Measurements from ENCODE around the gene OPCML.

The OPCML gene

GRCh38 chr11:133251841-133252240 is 280.5 kb downstream of the OPCML start:
- Histone ChIP-seq H3K9me2 (replicated peaks; ENCODE audit: control insufficient read depth, low read length) (no peaks in the 10 kb centered on the region), H3K79me2 (ENCODE audit: control insufficient read depth, low read length) (no peaks in the 10 kb centered on the region), H3K4me3 (ENCODE audit: low read length) (no peak overlapping the region), H3K9me3 (ENCODE audit: control insufficient read depth, insufficient read depth, low read length) (no peaks in the 10 kb centered on the region), H3K36me3 (ENCODE audit: control insufficient read depth, low read length) (no peaks in the 10 kb centered on the region), H4K20me1 (ENCODE audit: control insufficient read depth, insufficient read depth, low read depth, low read length) (no peaks in the 10 kb centered on the region), H3F3A (ENCODE audit: control insufficient read depth, insufficient read depth) (no peaks in the 10 kb centered on the region), H3K4me2 (ENCODE audit: low read length) (no peak overlapping the region), H3K27me3 (ENCODE audit: control insufficient read depth, low read length) (no peaks in the 10 kb centered on the region), H3K27ac (ENCODE audit: low read depth, low read length) (no peak overlapping the region), H3K4me1 (ENCODE audit: control insufficient read depth, low read length) (no peaks in the 10 kb centered on the region)
- TF ChIP-seq CTCF (IDR thresholded peaks at IDR 0.05; ENCODE audit: low read depth, low read length, poor library complexity, severe bottlenecking) = no peak

DNA sequence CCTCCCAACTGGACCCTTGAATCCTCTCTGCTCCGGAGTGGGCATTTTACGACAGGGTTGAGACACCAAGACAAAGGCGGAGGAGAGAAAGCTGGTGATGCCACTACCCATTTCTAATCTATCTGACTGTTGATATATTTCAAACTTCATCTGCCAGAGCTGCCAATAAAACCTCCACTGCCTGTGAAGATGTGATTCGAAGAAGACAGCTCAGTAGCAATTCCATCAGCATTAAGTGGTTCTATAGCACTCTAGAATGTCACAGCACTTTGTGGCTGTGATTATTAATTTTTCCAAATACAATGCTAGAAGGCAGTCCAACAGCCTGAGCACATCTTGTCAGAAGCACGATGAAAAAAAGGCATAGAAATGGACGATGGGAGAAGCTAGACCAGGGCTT is 282.8 kb downstream of the OPCML start:
- H3F3A ChIP-seq (ENCODE audit: control insufficient read depth, insufficient read depth) = no peaks in the 10 kb centered on the region
- TF ChIP-seq CTCF (IDR thresholded peaks at IDR 0.05; ENCODE audit: low read depth, low read length, poor library complexity, severe bottlenecking) (no peak), EZH2phosphoT487 (IDR thresholded peaks at IDR 0.05; ENCODE audit: borderline replicate concordance, low read length) (no peak)
- H3K27me3 ChIP-seq (ENCODE audit: control insufficient read depth, low read length) = no peaks in the 10 kb centered on the region

GRCh38 chr11:133249065-133249464 is 283.2 kb downstream of the OPCML start:
- Histone ChIP-seq H3K79me2 (ENCODE audit: control insufficient read depth, low read length) (no peaks in the 10 kb centered on the region), H3K4me3 (ENCODE audit: low read length) (no peak overlapping the region), H3K27me3 (ENCODE audit: control insufficient read depth, low read length) (no peaks in the 10 kb centered on the region), H4K20me1 (ENCODE audit: control insufficient read depth, insufficient read depth, low read depth, low read length) (no peaks in the 10 kb centered on the region), H3K9me2 (replicated peaks; ENCODE audit: control insufficient read depth, low read length) (no peaks in the 10 kb centered on the region), H3K4me1 (ENCODE audit: control insufficient read depth, low read length) (no peaks in the 10 kb centered on the region), H3K9me3 (ENCODE audit: control insufficient read depth, insufficient read depth, low read length) (no peaks in the 10 kb centered on the region; the same call in 1 of the 2 replicates), H3F3A (ENCODE audit: control insufficient read depth, insufficient read depth) (no peaks in the 10 kb centered on the region), H3K4me2 (ENCODE audit: low read length) (no peak overlapping the region), H3K36me3 (ENCODE audit: control insufficient read depth, low read length) (no peaks in the 10 kb centered on the region), H3K27ac (ENCODE audit: low read depth, low read length) (no peak overlapping the region)
- TF ChIP-seq CTCF (IDR thresholded peaks at IDR 0.05; ENCODE audit: low read depth, low read length, poor library complexity, severe bottlenecking) (no peak), EZH2phosphoT487 (IDR thresholded peaks at IDR 0.05; ENCODE audit: borderline replicate concordance, low read length) (no peak)

More for the DNA sequence above, 282.8 kb downstream of the OPCML start:
- H3K36me3 ChIP-seq (ENCODE audit: control insufficient read depth, low read length) = no peaks in the 10 kb centered on the region
- H3K9me3 ChIP-seq (ENCODE audit: control insufficient read depth, insufficient read depth, low read length) = no peaks in the 10 kb centered on the region; the same call in 1 of the 2 replicates
- H3K4me3 ChIP-seq (ENCODE audit: low read length) = no peak overlapping the region
- H3K79me2 ChIP-seq (ENCODE audit: control insufficient read depth, low read length) = no peaks in the 10 kb centered on the region
- H3K9me2 ChIP-seq (replicated peaks; ENCODE audit: control insufficient read depth, low read length) = no peaks in the 10 kb centered on the region
- H3K4me2 ChIP-seq (ENCODE audit: low read length) = no peak overlapping the region
- H4K20me1 ChIP-seq (ENCODE audit: control insufficient read depth, insufficient read depth, low read depth, low read length) = no peaks in the 10 kb centered on the region
- no peaks in the 10 kb centered on the region for H3K4me1 ChIP-seq (ENCODE audit: control insufficient read depth, low read length)
- H3K27ac ChIP-seq (ENCODE audit: low read depth, low read length) = no peak overlapping the region

DNA sequence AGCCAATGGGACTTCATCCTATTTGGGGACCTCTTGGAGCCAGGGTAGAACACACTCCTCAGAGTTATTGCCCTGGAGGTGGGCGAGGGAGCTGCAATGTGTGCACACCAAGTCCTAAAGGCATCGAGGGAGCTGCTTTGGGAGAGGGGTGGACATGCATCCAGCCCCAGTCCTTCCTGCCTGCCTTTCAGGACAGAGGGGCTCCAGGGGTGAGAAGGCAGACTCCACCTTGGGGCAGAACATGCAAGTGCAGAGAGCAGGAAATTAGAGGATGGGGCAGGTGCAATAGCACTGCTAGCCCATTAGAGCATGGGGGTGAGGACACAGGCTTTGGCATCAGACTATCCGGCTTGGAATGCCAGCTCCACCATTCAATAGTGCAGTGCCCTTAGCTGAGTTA is 288.5 kb downstream of the OPCML start:
- Histone ChIP-seq H3K9me2 (replicated peaks; ENCODE audit: control insufficient read depth, low read length) (no peaks in the 10 kb centered on the region), H3F3A (ENCODE audit: control insufficient read depth, insufficient read depth) (no peaks in the 10 kb centered on the region), H3K27me3 (ENCODE audit: control insufficient read depth, low read length) (no peaks in the 10 kb centered on the region), H3K36me3 (ENCODE audit: control insufficient read depth, low read length) (no peaks in the 10 kb centered on the region), H4K20me1 (ENCODE audit: control insufficient read depth, insufficient read depth, low read depth, low read length) (no peaks in the 10 kb centered on the region), H3K27ac (ENCODE audit: low read depth, low read length) (no peak overlapping the region), H3K79me2 (ENCODE audit: control insufficient read depth, low read length) (no peaks in the 10 kb centered on the region), H3K4me1 (ENCODE audit: control insufficient read depth, low read length) (no peaks in the 10 kb centered on the region), H3K9me3 (ENCODE audit: control insufficient read depth, insufficient read depth, low read length) (no peaks in the 10 kb centered on the region; the same call in 1 of the 2 replicates), H3K4me3 (ENCODE audit: low read length) (no peak overlapping the region), H3K4me2 (ENCODE audit: low read length) (no peak overlapping the region)
- no peak for TF ChIP-seq EZH2phosphoT487 (IDR thresholded peaks at IDR 0.05; ENCODE audit: borderline replicate concordance, low read length)

Data from DOHH2 (cell line).